Thoracic aorta (tissue), 2 donors: ENCODE measurements around the gene GNB1L. TPM values are rescaled to one million over a fixed set of nuclear protein-coding genes. Genes with fewer than 3 reads are reported as not detected.

Source experiments
- ATAC-seq: fragments of 150-250 bp; one replicate; pipeline ENCODE4 v1.8.0; 2017; ENCODE audit warnings: low read depth; ENCODE audit not compliant: insufficient number of reproducible peaks, low FRiP score
- DNase-seq: peaks from one replicate; pipeline ENCODE4 v3.0.0-alpha.2; 2020; ENCODE audit warnings: low spot score
- H3K27ac ChIP-seq, 2 donors: fragments of 200-600 bp; sonication (generic); 1 replicate in 1 of 2; 2 replicates in 1 of 2; pipeline ENCODE4 v1.5.1; 2016; ENCODE audit warnings: mild to moderate bottlenecking in 2 of 2, moderate library complexity in 2 of 2
- H3K27me3 ChIP-seq: fragments of 200-600 bp; sonication (generic); replicated peaks from 2 replicates; pipeline ENCODE4 v1.6.0; 2016; ENCODE audit warnings: mild to moderate bottlenecking; ENCODE audit not compliant: insufficient read depth
- H3K36me3 ChIP-seq: fragments of 200-600 bp; sonication (generic); one replicate; pipeline ENCODE4 v1.5.1; 2016
- H3K4me1 ChIP-seq, 2 donors: fragments of 200-600 bp; sonication (generic); 1 replicate in 1 of 2; 2 replicates in 1 of 2; pipeline versions ENCODE4 v1.5.1 to v1.6.0; 2016; ENCODE audit warnings: low read depth in 2 of 2, mild to moderate bottlenecking in 1 of 2; ENCODE audit not compliant: control insufficient read depth in 1 of 2
- H3K4me3 ChIP-seq: fragments of 200-600 bp; sonication (generic); 2 replicates; pipeline ENCODE4 v1.5.1; 2016; ENCODE audit warnings: mild to moderate bottlenecking
- H3K9me3 ChIP-seq: fragments of 200-600 bp; sonication (generic); 2 replicates; pipeline ENCODE4 v1.5.1; 2016
- CTCF ChIP-seq: fragments of 200-600 bp; sonication (generic); IDR thresholded peaks from one replicate; pipeline ENCODE4 v1.5.1; 2019; ENCODE audit warnings: antibody characterized with exemption
- total RNA-seq, 2 donors: library from RNA; depleted of rRNA; stranded (reverse); fragments of >200 nt; gene quantifications; one replicate each; pipeline versions ENCODE4 v1.1.0 to v1.2.3, GENCODE V29; 2016

The GNB1L gene
- total RNA-seq, 2 donors from 2014 or later: 2.3 to 7.7 TPM

- H3K27me3 ChIP-seq: no peaks in the 10 kb centered on the region
- H3K4me1 ChIP-seq: peaks cover 17 to 23% of the 10 kb centered on the region in 2 donors
- DNase-seq (no peak), ATAC-seq (no peak)
- TF ChIP-seq CTCF: no peak
- H3K9me3 ChIP-seq: no peaks in the 10 kb centered on the region
- no peak overlapping the region for H3K4me3 ChIP-seq
- peak overlapping the region; percentile 79 to 82 for H3K27ac ChIP-seq
- H3K36me3 ChIP-seq: no peaks in the 10 kb centered on the region
Observed at GRCh38 chr22:19843107-19843856, 11.4 kb downstream of the GNB1L start.

GRCh38 chr22:19842393-19843106 is 12.1 kb downstream of the GNB1L start:
- H3K4me3 ChIP-seq: no peak overlapping the region
- no peaks in the 10 kb centered on the region for H3K27me3 ChIP-seq
- DNase-seq: no peak
- TF ChIP-seq CTCF: no peak
- no peak for ATAC-seq
- peaks cover 17 to 23% of the 10 kb centered on the region in 2 donors for H3K4me1 ChIP-seq
- H3K36me3 ChIP-seq: no peaks in the 10 kb centered on the region
- H3K27ac ChIP-seq: no peak overlapping the region
- no peaks in the 10 kb centered on the region for H3K9me3 ChIP-seq

GRCh38 chr22:19841641-19842392 is 12.9 kb downstream of the GNB1L start:
- no peak for TF ChIP-seq CTCF

GRCh38 chr22:19840955-19841640 is 13.6 kb downstream of the GNB1L start:
- Histone ChIP-seq H3K9me3 (no peaks in the 10 kb centered on the region), H3K36me3 (no peaks in the 10 kb centered on the region), H3K4me3 (no peak overlapping the region), H3K27ac (no peak overlapping the region), H3K27me3 (no peaks in the 10 kb centered on the region), H3K4me1 (peaks cover 17 to 23% of the 10 kb centered on the region in 2 donors)
- ATAC-seq (no peak), DNase-seq (no peak)
- no peak for TF ChIP-seq CTCF

More at GRCh38 chr22:19841641-19842392, 12.9 kb downstream of the GNB1L start:
- Histone ChIP-seq H3K27ac (no peak overlapping the region), H3K4me1 (peaks cover 17 to 23% of the 10 kb centered on the region in 2 donors), H3K9me3 (no peaks in the 10 kb centered on the region), H3K4me3 (no peak overlapping the region), H3K27me3 (no peaks in the 10 kb centered on the region), H3K36me3 (no peaks in the 10 kb centered on the region)
- DNase-seq: no peak
- ATAC-seq: no peak
